Gastroesophageal sphincter (tissue), 4 donors: ENCODE results near the gene ARHGEF16. TPM values are rescaled to one million over a fixed set of nuclear protein-coding genes. Genes with fewer than 3 reads are reported as not detected.

ENCODE experiments used
- ATAC-seq: fragments of 150-250 bp; one replicate; pipeline ENCODE4 v1.9.1; 2016; ENCODE audit warnings: mild to moderate bottlenecking, moderate library complexity
- H3K27ac ChIP-seq, 4 donors: fragments of 200-600 bp; sonication (generic) in 3 of 4; 1 replicate in 3 of 4; 2 replicates in 1 of 4; pipeline ENCODE4 v1.5.1; 2016 to 2019
- H3K27me3 ChIP-seq: fragments of 200-600 bp; sonication (generic); one replicate; pipeline ENCODE4 v1.5.1; 2019
- H3K36me3 ChIP-seq, 2 donors: fragments of 200-600 bp; sonication (generic); one replicate each; pipeline ENCODE4 v1.5.1; 2019; ENCODE audit warnings: control low read depth in 1 of 2
- H3K4me1 ChIP-seq, 3 donors: fragments of 200-600 bp; sonication (generic); 1 replicate in 2 of 3; 2 replicates in 1 of 3; pipeline ENCODE4 v1.5.1; 2016 to 2019; ENCODE audit warnings: control low read depth in 2 of 3
- H3K4me3 ChIP-seq, 2 donors: fragments of 200-600 bp; sonication (generic); one replicate each; pipeline ENCODE4 v1.5.1; 2019; ENCODE audit warnings: mild to moderate bottlenecking in 1 of 2, moderate library complexity in 1 of 2
- H3K9me3 ChIP-seq, 3 donors: fragments of 200-600 bp; sonication (generic); one replicate each; pipeline ENCODE4 v1.5.1; 2017 to 2019; ENCODE audit warnings: control low read depth in 2 of 3
- EP300 ChIP-seq: sonication (generic); formaldehyde crosslinking; IDR thresholded peaks from one replicate; pipeline ENCODE4 v1.6.1; 2017; ENCODE audit warnings: antibody characterized with exemption, mild to moderate bottlenecking
- POLR2A ChIP-seq, 2 donors: fragments of 450-650 bp; IDR thresholded peaks; one replicate each; pipeline ENCODE4 v1.6.1; 2017; ENCODE audit warnings: antibody characterized with exemption in 2 of 2, mild to moderate bottlenecking in 2 of 2, moderate library complexity in 1 of 2
- POLR2AphosphoS5 ChIP-seq: sonication (generic); formaldehyde crosslinking; IDR thresholded peaks from one replicate; pipeline ENCODE4 v1.6.1; 2017; ENCODE audit warnings: antibody characterized with exemption
- WGBS, 2 donors: methylation state at CpG; one replicate each; pipeline ENCODE4 v1.1.5; 2018; ENCODE audit warnings: low coverage in 1 of 2; 5-methylcytosine and 5-hydroxymethylcytosine counted together
- total RNA-seq, 4 donors: library from RNA; depleted of rRNA; stranded (reverse); fragments of >200 nt; gene quantifications; one replicate each; pipeline ENCODE4 v1.1.0, GENCODE V29; 2016
- TF ChIP-seq, protein P1 (sequence below), 4 experiments: fragments of 200-600 bp in 2 of 4; fragments of 450-650 bp in 2 of 4; sonication (generic) in 1 of 4; IDR thresholded peaks; one replicate each; pipeline ENCODE4 v1.5.1; 2017 to 2019; ENCODE audit warnings: antibody characterized with exemption in 4 of 4, mild to moderate bottlenecking in 2 of 4, moderate library complexity in 2 of 4

Gene ARHGEF16
- total RNA-seq, 4 donors from 2014 or later: 0.54 to 2.3 (median 0.87) TPM

GRCh38 chr1:3408751-3409266 is 45.7 kb upstream of the ARHGEF16 start:
- WGBS, 2 donors: 94 to 95% methylated on average over 18 to 23 of the region's 36 CpGs
- no peak for ATAC-seq
- H3K4me3 ChIP-seq: no peak overlapping the region
- H3K27me3 ChIP-seq: peaks cover 68% of the 10 kb centered on the region
- no peaks in the 10 kb centered on the region for H3K9me3 ChIP-seq
- peaks cover 0 to 10% of the 10 kb centered on the region in 2 donors for H3K36me3 ChIP-seq
- no peak overlapping the region for H3K27ac ChIP-seq
- TF ChIP-seq, protein P1, sequence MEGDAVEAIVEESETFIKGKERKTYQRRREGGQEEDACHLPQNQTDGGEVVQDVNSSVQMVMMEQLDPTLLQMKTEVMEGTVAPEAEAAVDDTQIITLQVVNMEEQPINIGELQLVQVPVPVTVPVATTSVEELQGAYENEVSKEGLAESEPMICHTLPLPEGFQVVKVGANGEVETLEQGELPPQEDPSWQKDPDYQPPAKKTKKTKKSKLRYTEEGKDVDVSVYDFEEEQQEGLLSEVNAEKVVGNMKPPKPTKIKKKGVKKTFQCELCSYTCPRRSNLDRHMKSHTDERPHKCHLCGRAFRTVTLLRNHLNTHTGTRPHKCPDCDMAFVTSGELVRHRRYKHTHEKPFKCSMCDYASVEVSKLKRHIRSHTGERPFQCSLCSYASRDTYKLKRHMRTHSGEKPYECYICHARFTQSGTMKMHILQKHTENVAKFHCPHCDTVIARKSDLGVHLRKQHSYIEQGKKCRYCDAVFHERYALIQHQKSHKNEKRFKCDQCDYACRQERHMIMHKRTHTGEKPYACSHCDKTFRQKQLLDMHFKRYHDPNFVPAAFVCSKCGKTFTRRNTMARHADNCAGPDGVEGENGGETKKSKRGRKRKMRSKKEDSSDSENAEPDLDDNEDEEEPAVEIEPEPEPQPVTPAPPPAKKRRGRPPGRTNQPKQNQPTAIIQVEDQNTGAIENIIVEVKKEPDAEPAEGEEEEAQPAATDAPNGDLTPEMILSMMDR (IDR thresholded peaks at IDR 0.05): no peak
- no peak for TF ChIP-seq POLR2A (IDR thresholded peaks at IDR 0.05)
- H3K4me1 ChIP-seq: peaks cover 0 to 10% (median 0%) of the 10 kb centered on the region in 3 donors

DNA sequence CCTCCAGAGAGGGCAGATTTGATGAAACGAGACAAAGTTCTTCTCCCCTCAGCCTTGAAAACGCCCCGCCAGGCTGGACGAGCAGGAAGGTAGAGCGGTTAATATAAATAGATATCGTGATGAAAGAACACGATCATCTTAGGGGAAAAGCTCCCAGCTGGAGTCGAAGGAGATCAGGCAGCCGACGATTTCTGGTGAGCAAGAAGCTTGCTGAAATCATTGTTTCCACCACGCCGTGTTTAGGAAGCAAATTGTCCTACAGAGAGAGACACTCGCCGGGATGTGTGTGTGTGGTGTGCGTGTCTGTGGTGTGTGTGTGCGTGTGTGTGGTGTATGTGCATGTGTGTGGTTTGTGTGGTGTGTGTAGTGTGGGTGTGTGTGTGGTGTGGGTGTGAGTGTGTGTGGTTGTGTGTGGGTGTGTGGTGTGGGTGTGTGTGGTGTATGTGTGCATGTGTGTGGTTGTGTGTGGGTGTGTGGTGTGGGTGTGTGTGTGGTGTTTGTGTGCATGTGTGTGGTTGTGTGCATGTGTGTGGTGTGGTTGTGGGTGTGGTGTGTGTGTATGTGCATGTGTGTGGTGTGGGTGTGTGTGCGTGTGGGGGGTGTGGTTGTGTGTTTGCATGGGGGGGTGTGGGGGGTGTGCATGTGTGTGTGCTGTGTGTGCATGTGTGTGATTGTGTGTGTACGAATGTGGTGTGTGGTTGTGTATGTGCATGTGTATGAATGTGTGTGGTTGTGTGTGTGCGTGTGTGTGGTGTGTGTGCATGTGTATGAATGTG is 44.9 kb upstream of the ARHGEF16 start:
- Histone ChIP-seq H3K4me1 (peaks cover 0 to 10% (median 0%) of the 10 kb centered on the region in 3 donors), H3K4me3 (no peak overlapping the region), H3K36me3 (peaks cover 0 to 7% of the 10 kb centered on the region in 2 donors), H3K9me3 (no peaks in the 10 kb centered on the region), H3K27ac (no peak overlapping the region), H3K27me3 (peaks cover 68% of the 10 kb centered on the region)
- no peak for TF ChIP-seq EP300
- TF ChIP-seq, protein P1 (IDR thresholded peaks at IDR 0.05): no peak
- no peak for TF ChIP-seq POLR2A (IDR thresholded peaks at IDR 0.05)
- TF ChIP-seq POLR2AphosphoS5: no peak
- ATAC-seq: no peak
- whole genome bisulfite sequencing, 2 donors: 41 to 51% methylated on average over 14 to 15 of the region's 19 CpGs

GRCh38 chr1:3410142-3410925 is 44.1 kb upstream of the ARHGEF16 start:
- Histone ChIP-seq H3K27me3 (peaks cover 70% of the 10 kb centered on the region), H3K4me1 (peaks cover 0 to 15% (median 0%) of the 10 kb centered on the region in 3 donors), H3K27ac (no peak overlapping the region), H3K9me3 (no peaks in the 10 kb centered on the region), H3K4me3 (no peak overlapping the region), H3K36me3 (no peaks in the 10 kb centered on the region)
- TF ChIP-seq, protein P1 (IDR thresholded peaks at IDR 0.05): peak in 3 of 4 experiments; percentile 78 to 83 (median 82)
- TF ChIP-seq POLR2AphosphoS5: no peak
- ATAC-seq: peak; percentile 73
- 4 to 60% methylated on average over 1 to 3 of the region's 21 CpGs for WGBS, 2 donors

GRCh38 chr1:3411806-3412205 is 42.7 kb upstream of the ARHGEF16 start:
- H3K4me3 ChIP-seq: no peak overlapping the region
- H3K4me1 ChIP-seq: peaks cover 0 to 23% (median 0%) of the 10 kb centered on the region in 3 donors
- TF ChIP-seq POLR2AphosphoS5 (no peak), POLR2A (IDR thresholded peaks at IDR 0.05) (no peak)
- ATAC-seq: no peak
- WGBS, 2 donors: 60% methylated on average over 3 of the region's 30 CpGs; no CpG with 5 or more reads in 1 of the 2 donors
- H3K9me3 ChIP-seq: peaks cover 0 to 6% (median 0%) of the 10 kb centered on the region in 3 donors
- H3K27ac ChIP-seq: no peak overlapping the region
- no peaks in the 10 kb centered on the region for H3K36me3 ChIP-seq
- H3K27me3 ChIP-seq: peaks cover 77% of the 10 kb centered on the region

- no peak for ATAC-seq
- H3K27me3 ChIP-seq: peaks cover 77% of the 10 kb centered on the region
- no peak for TF ChIP-seq POLR2AphosphoS5
- TF ChIP-seq POLR2A (IDR thresholded peaks at IDR 0.05): no peak
- TF ChIP-seq, protein P1 (IDR thresholded peaks at IDR 0.05): no peak
- no peak for TF ChIP-seq EP300
- 70% methylated on average over 2 of the region's 33 CpGs; no CpG with 5 or more reads in 1 of the 2 donors for WGBS, 2 donors
- no peak overlapping the region for H3K4me3 ChIP-seq
- no peak overlapping the region for H3K27ac ChIP-seq
- peaks cover 0 to 11% (median 0%) of the 10 kb centered on the region in 3 donors for H3K9me3 ChIP-seq
- H3K4me1 ChIP-seq: peaks cover 0 to 23% (median 0%) of the 10 kb centered on the region in 3 donors
- no peaks in the 10 kb centered on the region for H3K36me3 ChIP-seq
Measured at GRCh38 chr1:3412376-3412775, 42.1 kb upstream of the ARHGEF16 start.
